Activated T-helper 17 cell treated with anti-CD3 and anti-CD28 coated beads, Interleukin-2, amount 50 U/mL, for 72 hours (primary cell): Measurements from ENCODE around the gene LDLRAD4. TPM values are rescaled to one million over a fixed set of nuclear protein-coding genes. Genes with fewer than 3 reads are reported as not detected.

Experiments used
- ATAC-seq: fragments of 150-1000 bp; cut with Tn5 transposase; replicated peaks from 2 replicates; pipeline ENCODE4 v1.10.0; 2021; ENCODE audit warnings: mild to moderate bottlenecking, moderate library complexity
- H3K27ac Mint-ChIP-seq: one replicate; pipeline ENCODE4 v1.8.0; 2022; ENCODE audit warnings: mixed read lengths
- H3K27me3 Mint-ChIP-seq: one replicate; pipeline ENCODE4 v1.8.0; 2022; ENCODE audit warnings: mixed read lengths
- H3K36me3 Mint-ChIP-seq: one replicate; pipeline ENCODE4 v1.8.0; 2022; ENCODE audit warnings: low read depth, mild to moderate bottlenecking, mixed read lengths
- H3K4me1 Mint-ChIP-seq: one replicate; pipeline ENCODE4 v1.8.0; 2022; ENCODE audit warnings: mixed read lengths
- H3K4me3 Mint-ChIP-seq: one replicate; pipeline ENCODE4 v1.8.0; 2022; ENCODE audit warnings: mild to moderate bottlenecking, mixed read lengths
- H3K9me3 Mint-ChIP-seq: one replicate; pipeline ENCODE4 v1.8.0; 2022; ENCODE audit warnings: mixed read lengths
- total RNA-seq, 2 donors: library from RNA; stranded (reverse); gene quantifications; one replicate each; pipeline ENCODE4 v1.2.3, GENCODE V29; 2022

LDLRAD4 gene
- total RNA-seq, 2 donors from 2014 or later, result 52.0 to 54.8 TPM

DNA sequence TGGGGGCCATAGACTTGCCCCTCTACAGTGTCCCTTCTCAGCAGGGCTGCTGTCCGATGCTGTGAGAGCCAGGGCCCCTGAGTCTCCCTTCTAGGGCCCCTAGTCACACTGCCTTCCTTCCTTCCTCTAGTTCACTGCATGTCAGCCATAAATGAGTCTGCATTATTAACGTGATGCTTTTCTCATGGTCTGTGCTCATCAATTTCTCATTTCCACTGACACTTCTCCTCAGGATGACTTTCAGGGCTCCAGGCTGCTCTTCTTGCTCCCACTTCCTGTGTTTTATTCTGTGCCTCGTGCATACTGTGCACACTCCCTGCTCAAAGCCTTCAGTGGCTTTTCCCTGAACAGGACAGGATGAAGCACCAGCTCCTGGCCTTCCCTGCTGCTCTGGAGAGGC is 361.3 kb downstream of the LDLRAD4 start:
- H3K36me3 Mint-ChIP-seq, result peaks cover 14% of the 10 kb centered on the region
- peaks cover 40% of the 10 kb centered on the region for H3K4me1 Mint-ChIP-seq
- peak overlapping the region; percentile 35 for H3K4me3 Mint-ChIP-seq
- peak overlapping the region; percentile 55 for H3K27ac Mint-ChIP-seq
- H3K9me3 Mint-ChIP-seq, result no peaks in the 10 kb centered on the region
- H3K27me3 Mint-ChIP-seq, result no peaks in the 10 kb centered on the region
- ATAC-seq, result peak; percentile 28

DNA sequence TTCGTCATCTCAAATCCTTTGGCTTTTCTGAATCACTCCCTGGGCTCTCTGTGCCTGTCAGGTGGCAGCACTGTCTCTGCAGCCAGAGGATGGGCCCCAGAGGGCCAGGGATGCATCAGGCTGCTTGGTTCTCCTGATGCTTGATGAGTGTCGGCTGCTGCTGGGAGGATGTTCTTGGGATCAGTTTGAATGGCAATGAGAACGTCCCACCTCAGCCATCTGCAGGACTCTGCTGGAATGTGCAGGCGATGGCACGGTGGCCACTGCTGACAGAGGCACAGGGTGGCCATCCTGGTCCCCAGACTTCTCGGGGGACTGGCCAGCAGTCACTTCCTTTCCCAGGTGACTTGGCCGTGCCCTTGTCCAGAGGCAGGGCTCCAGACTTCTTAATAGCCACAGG is 361.8 kb downstream of the LDLRAD4 start:
- H3K27ac Mint-ChIP-seq, result peak overlapping the region; percentile 55
- peaks cover 19% of the 10 kb centered on the region for H3K36me3 Mint-ChIP-seq
- peak overlapping the region; percentile 35 for H3K4me3 Mint-ChIP-seq
- H3K9me3 Mint-ChIP-seq, result no peaks in the 10 kb centered on the region
- peak; percentile 10 for ATAC-seq
- H3K27me3 Mint-ChIP-seq, result no peaks in the 10 kb centered on the region
- peaks cover 40% of the 10 kb centered on the region for H3K4me1 Mint-ChIP-seq

DNA sequence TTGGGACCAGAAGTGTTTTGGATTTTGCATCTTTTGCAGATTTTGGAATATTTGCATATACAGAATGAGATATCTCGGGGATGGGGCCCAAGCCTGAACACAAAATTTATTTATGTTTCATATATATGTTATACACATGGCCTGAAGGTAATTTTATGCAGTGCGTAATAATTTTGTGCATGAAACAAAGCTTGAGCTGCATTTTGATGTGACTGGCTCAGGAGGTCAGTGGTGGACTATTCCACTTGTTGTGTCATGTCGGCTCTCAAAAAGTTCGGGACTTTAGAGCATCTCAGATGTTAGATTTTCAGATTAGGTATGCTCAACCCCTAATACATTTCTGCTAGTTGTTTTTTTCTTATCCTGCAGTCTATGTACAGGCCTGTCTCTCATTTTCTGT is 362.4 kb downstream of the LDLRAD4 start:
- peaks cover 46% of the 10 kb centered on the region for H3K4me1 Mint-ChIP-seq
- H3K27me3 Mint-ChIP-seq, result no peaks in the 10 kb centered on the region
- H3K9me3 Mint-ChIP-seq, result no peaks in the 10 kb centered on the region
- H3K4me3 Mint-ChIP-seq, result no peak overlapping the region
- no peak overlapping the region for H3K27ac Mint-ChIP-seq
- H3K36me3 Mint-ChIP-seq, result peaks cover 26% of the 10 kb centered on the region
- no peak for ATAC-seq

DNA sequence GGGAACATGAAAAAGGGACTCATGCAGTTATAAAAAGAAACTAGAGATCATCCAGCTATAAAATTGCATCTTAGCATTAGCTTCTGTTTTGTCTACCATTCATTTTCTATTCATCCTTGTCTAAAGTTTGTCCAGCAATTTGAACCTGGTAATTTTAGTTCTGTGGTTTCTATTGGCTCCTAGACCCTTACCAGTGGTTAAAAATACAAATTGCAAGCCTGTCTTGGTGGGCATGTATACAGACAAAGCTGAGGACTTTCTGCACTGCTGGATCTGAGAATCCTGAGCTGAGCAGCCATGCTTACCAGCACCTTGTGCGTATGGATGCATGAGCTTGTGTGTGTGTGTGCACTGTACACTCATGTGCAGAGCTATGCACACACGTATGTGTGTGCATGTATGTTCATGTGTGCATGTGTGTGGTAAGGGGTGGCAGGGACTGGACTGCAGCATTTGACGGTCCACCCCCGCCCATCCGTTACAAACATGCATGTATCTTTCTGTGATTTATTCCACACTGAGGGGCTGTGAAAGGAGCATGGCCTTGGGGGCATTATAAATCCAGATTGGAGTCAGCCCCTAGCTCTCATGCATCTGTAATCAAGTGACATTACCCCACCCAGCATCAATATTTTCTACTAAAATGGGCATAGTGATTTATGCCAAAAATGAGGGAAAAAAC is 363.1 kb downstream of the LDLRAD4 start:
- H3K9me3 Mint-ChIP-seq, result no peaks in the 10 kb centered on the region
- no peak overlapping the region for H3K4me3 Mint-ChIP-seq
- no peaks in the 10 kb centered on the region for H3K27me3 Mint-ChIP-seq
- peaks cover 47% of the 10 kb centered on the region for H3K4me1 Mint-ChIP-seq
- no peak overlapping the region for H3K27ac Mint-ChIP-seq
- no peak for ATAC-seq
- H3K36me3 Mint-ChIP-seq, result peaks cover 26% of the 10 kb centered on the region

DNA sequence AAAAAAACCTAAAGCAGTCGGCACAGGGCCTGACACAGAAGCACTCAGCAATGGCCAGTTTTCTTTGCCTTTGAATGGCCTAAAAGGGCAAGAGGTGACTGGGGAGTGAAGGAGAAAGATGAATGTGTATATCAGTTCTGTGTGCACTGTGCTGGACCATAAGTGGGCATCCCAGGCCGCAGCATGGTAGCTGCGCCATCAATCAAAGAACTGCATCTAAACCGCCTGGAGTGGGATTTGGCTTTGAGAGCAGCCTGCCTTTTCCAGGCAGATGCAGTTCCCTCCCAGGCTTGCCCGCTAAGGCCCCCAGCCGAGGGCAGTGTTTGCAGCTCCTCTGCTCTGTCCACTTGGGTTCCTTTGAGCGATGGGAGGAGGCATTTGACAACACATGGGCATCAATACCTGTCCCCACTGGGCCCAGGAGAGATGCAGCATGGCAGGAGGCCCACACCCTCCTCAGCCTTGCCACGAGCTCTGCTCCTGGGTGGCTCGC is 363.7 kb downstream of the LDLRAD4 start:
- Mint-ChIP-seq H3K4me3 (no peak overlapping the region), H3K4me1 (peaks cover 44% of the 10 kb centered on the region), H3K27ac (no peak overlapping the region), H3K9me3 (no peaks in the 10 kb centered on the region), H3K27me3 (no peaks in the 10 kb centered on the region), H3K36me3 (peaks cover 23% of the 10 kb centered on the region)
- no peak for ATAC-seq

DNA sequence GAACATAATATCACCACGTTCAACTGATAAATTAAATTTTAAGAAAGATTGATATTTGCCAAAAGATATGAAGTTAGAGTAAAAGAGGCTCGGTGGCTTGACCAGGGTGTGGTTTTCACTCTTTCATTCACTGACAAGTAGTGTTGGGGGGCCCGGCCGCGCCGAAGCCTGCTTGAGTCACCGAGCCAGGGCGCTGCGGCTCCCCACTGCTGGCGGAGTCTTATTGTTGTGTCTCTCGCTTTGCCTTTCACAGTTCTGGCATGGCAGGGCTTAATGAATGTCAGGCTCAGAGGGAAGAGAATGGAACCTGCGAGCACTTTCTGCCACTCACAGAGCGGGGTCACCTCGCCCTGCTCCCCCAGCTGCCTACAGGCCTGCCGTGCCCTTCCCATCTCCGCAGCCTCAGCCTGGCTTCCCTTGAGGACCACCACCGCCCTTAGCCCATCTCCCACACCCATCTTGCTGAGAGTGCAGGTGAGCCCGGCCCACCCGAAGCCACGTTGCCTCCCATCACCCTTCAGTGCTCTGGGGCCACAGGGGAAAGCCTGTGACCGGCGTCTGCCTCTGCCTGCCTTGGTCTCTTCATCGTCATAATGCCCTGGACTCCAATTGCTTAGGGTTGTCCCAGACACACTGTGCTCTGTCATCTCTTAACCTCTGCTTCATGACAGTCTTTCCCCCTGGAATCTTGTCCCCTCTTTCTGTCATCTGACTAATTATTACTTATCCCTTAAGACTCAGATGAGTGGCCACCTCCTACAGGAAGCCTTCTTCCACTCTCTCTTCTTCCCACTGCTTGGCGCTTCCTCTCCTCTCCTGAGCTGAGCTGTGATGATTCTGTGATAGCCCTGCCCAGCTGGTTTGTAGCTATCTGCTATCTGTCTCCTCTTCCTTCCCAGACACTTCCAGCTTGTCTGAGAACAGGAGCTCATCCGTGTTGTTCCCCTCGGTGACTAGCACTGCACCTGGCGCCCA is 365.3 kb downstream of the LDLRAD4 start:
- ATAC-seq, result no peak
- H3K4me3 Mint-ChIP-seq, result no peak overlapping the region
- H3K27me3 Mint-ChIP-seq, result no peaks in the 10 kb centered on the region
- H3K36me3 Mint-ChIP-seq, result peaks cover 27% of the 10 kb centered on the region
- peaks cover 41% of the 10 kb centered on the region for H3K4me1 Mint-ChIP-seq
- H3K27ac Mint-ChIP-seq, result no peak overlapping the region
- H3K9me3 Mint-ChIP-seq, result no peaks in the 10 kb centered on the region

DNA sequence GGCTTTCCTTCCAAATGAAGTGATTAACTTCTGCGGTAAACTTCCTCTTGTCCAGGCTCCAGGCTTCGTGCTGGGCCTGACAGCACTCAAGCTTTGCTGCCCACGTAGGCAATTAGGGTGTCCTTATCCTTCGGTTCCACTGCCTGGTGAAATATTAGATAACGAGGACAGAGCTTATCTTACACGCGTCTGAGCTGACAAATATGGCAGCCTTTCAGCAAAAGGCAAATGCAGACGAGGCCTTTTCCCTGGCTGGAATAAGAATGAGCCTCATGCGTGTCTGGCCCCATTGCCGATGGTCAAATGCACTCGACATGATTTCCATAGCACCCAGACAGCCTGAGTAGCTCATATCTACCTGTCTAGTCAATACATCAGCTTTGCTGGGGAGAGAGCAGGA is 366.3 kb downstream of the LDLRAD4 start:
- H3K27me3 Mint-ChIP-seq, result no peaks in the 10 kb centered on the region
- peaks cover 27% of the 10 kb centered on the region for H3K36me3 Mint-ChIP-seq
- no peak overlapping the region for H3K27ac Mint-ChIP-seq
- no peaks in the 10 kb centered on the region for H3K9me3 Mint-ChIP-seq
- peaks cover 40% of the 10 kb centered on the region for H3K4me1 Mint-ChIP-seq
- no peak overlapping the region for H3K4me3 Mint-ChIP-seq
- ATAC-seq, result no peak

DNA sequence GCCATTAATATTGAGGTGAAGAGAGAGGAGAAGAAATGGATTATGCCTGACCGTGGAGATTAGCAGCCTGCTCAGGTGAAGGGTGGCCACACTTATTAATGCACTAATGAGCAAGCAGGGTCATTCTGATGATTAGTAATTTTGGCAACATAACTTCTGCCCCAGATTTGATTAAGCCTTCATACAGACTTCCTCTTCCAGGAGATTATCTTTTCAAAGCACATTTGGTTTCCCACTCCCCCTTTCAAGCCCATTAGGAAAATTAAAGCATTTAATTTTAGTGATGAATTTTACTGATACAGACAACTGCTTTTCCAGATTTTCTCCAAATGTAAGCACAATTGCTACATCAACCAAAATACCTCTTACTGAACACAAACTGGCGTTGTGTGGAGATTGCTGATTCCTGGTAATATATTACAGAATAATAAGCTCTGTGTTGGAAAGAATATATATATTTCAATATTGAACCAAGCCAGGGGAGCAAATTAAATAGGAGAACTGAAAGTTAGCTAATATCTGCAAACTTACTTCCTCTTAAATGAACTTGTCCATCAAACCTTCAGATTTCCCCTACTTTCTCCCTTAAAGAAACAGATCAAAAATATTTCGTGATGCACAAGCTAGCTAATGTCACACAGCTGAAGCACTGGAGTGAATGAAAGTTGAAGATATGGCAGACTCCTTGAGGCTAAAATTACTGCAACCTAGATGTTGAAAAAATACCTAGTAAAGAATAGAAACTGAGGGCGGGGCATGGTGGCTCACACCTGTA is 367.0 kb downstream of the LDLRAD4 start:
- no peaks in the 10 kb centered on the region for H3K9me3 Mint-ChIP-seq
- peaks cover 43% of the 10 kb centered on the region for H3K4me1 Mint-ChIP-seq
- peaks cover 27% of the 10 kb centered on the region for H3K36me3 Mint-ChIP-seq
- peak overlapping the region; percentile 86 for H3K27ac Mint-ChIP-seq
- ATAC-seq, result no peak
- H3K27me3 Mint-ChIP-seq, result no peaks in the 10 kb centered on the region
- peak overlapping the region; percentile 71 for H3K4me3 Mint-ChIP-seq

DNA sequence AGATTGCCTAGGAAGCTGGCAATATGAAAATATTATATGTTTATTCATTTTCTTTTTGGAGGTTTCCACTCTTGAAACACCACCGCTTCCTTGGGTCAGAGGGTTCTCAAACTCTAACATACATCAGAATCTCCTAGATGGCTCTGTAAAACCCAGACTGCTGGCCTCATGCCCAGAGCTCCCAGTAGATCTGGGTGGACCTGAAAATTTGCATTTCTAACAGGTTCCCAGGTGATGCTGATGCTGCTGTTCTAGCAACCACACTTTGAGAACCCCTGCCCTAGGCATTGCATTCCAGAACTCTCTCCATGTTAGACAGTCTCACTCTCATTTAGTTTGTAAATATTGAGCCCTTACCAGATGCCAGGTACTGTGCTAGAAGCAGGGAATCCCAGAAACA is 368.4 kb downstream of the LDLRAD4 start:
- no peak for ATAC-seq
- H3K4me1 Mint-ChIP-seq, result peaks cover 44% of the 10 kb centered on the region
- peak overlapping the region; percentile 86 for H3K27ac Mint-ChIP-seq
- H3K27me3 Mint-ChIP-seq, result no peaks in the 10 kb centered on the region
- peaks cover 27% of the 10 kb centered on the region for H3K36me3 Mint-ChIP-seq
- no peaks in the 10 kb centered on the region for H3K9me3 Mint-ChIP-seq
- peak overlapping the region; percentile 71 for H3K4me3 Mint-ChIP-seq

DNA sequence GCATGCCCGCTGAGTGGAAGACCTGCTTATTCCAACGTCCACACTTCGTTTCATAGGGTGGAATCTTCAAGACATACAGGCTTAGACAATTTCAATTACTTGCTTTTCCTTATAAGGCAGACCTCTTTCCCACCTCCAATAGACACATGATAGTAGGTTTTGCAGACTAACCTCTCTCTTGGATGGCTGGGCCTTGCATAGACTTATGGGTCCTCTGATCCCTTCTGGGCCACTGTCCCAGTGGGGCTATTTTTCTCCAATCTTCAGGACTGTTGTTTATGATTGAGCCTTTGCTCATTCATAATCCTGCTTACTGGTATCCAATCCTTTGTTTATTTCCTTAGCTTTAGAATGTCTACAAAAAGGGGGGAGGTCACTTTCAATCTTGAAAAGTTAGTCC is 368.9 kb downstream of the LDLRAD4 start:
- H3K36me3 Mint-ChIP-seq, result peaks cover 27% of the 10 kb centered on the region
- peaks cover 44% of the 10 kb centered on the region for H3K4me1 Mint-ChIP-seq
- ATAC-seq, result no peak
- H3K27me3 Mint-ChIP-seq, result no peaks in the 10 kb centered on the region
- H3K27ac Mint-ChIP-seq, result peak overlapping the region; percentile 86
- peak overlapping the region; percentile 71 for H3K4me3 Mint-ChIP-seq
- H3K9me3 Mint-ChIP-seq, result no peaks in the 10 kb centered on the region

DNA sequence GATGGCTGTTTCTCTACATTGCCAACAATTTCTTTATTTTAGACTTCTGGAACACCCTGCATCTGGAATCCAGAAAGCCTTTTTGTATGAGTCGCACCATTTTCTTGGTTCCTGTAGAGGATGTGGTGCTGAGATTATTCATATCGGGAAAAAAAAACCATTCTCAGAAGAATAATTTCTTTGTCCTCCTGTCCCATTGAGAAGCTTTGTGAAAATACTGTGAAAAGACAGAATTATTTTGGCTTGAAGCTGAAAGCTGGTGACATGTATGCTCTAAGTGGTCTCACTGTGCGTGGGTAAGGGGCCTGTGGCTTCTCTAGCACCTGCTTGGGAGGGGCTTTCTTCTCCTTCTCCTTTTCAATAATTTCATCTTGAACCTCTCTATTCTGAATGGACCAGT is 369.4 kb downstream of the LDLRAD4 start:
- Mint-ChIP-seq H3K9me3 (no peaks in the 10 kb centered on the region), H3K4me1 (peaks cover 44% of the 10 kb centered on the region), H3K4me3 (peak overlapping the region; percentile 71), H3K27me3 (no peaks in the 10 kb centered on the region), H3K36me3 (peaks cover 27% of the 10 kb centered on the region), H3K27ac (peak overlapping the region; percentile 86)
- ATAC-seq, result peak; percentile 61

DNA sequence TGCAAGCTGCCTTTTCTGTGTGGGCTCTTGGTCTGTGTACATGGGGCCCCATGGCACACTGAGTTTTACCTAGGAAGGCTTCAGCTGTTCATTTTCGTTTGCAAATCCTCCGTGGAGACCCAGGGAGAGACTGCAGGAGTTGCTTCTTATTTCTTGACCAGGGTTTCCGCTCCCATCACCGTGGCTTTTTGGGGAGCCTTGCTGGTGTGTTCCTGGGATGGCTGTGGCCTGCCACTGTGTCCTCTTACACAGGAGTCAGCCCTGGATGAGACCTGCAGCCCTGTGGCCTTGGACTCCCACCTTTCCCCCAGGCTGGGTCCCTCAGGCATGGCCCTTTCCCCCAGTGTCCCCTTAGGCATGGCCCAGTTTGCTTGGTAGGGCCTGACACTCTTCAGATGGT is 370.8 kb downstream of the LDLRAD4 start:
- no peak overlapping the region for H3K4me3 Mint-ChIP-seq
- H3K36me3 Mint-ChIP-seq, result peaks cover 24% of the 10 kb centered on the region
- H3K27ac Mint-ChIP-seq, result no peak overlapping the region
- no peak for ATAC-seq
- no peaks in the 10 kb centered on the region for H3K9me3 Mint-ChIP-seq
- H3K4me1 Mint-ChIP-seq, result peaks cover 40% of the 10 kb centered on the region
- H3K27me3 Mint-ChIP-seq, result no peaks in the 10 kb centered on the region

DNA sequence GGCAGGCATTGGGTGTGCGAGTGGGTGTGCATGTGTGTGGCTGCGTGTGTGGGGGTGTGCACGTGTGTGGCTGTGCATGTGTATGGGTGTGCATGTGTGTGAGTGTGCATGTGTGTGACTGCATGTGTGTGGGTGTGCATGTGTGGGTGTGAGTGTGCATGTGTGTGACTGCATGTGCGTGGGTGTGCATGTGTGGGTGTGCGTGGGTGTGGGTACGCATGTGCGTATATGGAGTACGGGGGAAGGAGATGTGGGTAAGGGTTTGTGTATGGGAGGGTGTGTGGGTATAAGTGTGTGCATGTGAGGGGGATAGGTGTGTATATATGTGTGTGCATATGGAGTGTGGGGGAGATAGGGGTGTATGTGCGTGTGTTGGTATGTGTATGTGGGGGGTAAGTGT is 371.4 kb downstream of the LDLRAD4 start:
- Mint-ChIP-seq H3K4me1 (peaks cover 38% of the 10 kb centered on the region), H3K27ac (no peak overlapping the region), H3K4me3 (no peak overlapping the region), H3K27me3 (no peaks in the 10 kb centered on the region), H3K36me3 (peaks cover 19% of the 10 kb centered on the region), H3K9me3 (no peaks in the 10 kb centered on the region)
- ATAC-seq, result no peak

DNA sequence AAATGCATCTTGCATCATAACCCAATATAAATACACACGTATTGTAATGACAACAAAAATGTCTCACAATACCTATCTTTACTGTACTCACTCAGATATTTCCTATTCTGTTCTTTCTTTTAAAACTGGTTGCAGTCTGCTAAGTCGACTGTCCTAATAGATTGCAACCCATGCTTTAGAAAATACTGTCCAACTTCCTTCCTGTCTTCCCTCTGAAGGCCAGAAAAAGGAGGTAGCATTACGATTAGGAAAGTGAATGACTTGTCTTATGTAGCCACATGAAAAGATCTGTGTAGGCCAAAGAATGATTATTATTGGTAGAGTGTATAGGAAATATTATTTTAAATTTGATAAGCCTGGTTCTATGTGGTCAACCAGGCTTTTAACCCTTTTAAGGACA is 373.7 kb downstream of the LDLRAD4 start:
- no peak overlapping the region for H3K27ac Mint-ChIP-seq
- H3K4me1 Mint-ChIP-seq, result peaks cover 25% of the 10 kb centered on the region
- peaks cover 9% of the 10 kb centered on the region for H3K36me3 Mint-ChIP-seq
- no peak overlapping the region for H3K4me3 Mint-ChIP-seq
- no peak for ATAC-seq
- H3K9me3 Mint-ChIP-seq, result peaks cover 15% of the 10 kb centered on the region
- no peaks in the 10 kb centered on the region for H3K27me3 Mint-ChIP-seq
